OCI-LY7 (cell line): ENCODE data around the gene TLL2.

Experiments used
- CTCF ChIP-seq: fragments of 200-600 bp; sonication (generic); conservative IDR thresholded peaks from 2 replicates; pipeline ENCODE4 v1.5.1; 2014; ENCODE audit warnings: mild to moderate bottlenecking, antibody characterized with exemption, low read length, moderate library complexity, mixed read lengths
- EZH2phosphoT487 ChIP-seq: fragments of 200-600 bp; sonication (generic); IDR thresholded peaks from 2 replicates; pipeline ENCODE4 v1.6.1; 2018; ENCODE audit warnings: low read depth, borderline replicate concordance, mild to moderate bottlenecking, mixed run types, antibody characterized with exemption, low read length, moderate library complexity, mixed read lengths

GRCh38 chr10:96374639-96374984 is 139.1 kb downstream of the TLL2 start:
- TF ChIP-seq EZH2phosphoT487 (no peak), CTCF (no peak)
